ENCODE measurements around the gene LRRC27.

DNA sequence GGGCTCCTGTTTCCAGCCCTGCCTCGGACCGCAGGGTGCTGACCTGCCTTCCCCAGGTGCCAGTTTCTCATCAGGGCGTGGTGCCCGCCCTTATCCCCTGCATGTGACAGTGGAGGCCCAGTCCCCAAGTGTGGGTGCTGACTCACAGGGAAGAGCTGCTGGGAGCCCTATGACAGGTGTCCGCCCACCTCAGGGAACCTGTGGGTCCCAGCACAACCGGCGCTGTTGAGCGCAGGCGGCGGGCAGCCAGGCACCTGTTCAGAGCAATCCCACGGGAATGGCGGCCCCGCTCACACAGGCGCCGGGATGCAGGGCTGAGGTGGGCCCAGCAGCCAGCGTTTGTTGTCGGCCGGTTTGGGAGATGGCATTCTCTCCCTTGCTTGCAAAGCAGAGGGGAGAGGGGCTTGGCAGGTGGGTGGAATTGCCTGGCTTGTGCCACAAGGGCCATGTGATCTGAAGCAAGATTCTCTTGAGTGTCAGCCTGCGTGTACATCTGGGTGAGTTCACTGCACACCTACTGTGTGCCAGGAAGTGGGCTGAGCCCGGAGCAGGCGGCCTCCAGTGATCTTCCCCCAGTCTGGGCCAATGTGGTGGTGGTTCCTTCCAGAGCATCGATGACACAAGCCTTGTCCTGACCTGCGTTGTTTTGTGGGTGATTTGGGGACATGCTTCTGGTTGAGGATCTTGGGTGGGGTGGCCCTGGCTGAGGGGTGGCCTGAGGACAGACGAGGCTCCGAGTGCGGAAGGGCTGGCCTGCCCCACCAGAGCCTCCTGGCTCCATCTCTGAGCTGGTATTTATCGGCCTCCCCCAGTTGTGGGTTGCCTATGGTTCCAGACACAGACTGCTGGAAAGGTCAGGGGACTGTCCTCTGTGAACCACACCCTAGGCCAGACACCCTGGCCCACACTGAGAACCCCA, 67.4 kb downstream of the LRRC27 start:
- TF ChIP-seq, protein P1, sequence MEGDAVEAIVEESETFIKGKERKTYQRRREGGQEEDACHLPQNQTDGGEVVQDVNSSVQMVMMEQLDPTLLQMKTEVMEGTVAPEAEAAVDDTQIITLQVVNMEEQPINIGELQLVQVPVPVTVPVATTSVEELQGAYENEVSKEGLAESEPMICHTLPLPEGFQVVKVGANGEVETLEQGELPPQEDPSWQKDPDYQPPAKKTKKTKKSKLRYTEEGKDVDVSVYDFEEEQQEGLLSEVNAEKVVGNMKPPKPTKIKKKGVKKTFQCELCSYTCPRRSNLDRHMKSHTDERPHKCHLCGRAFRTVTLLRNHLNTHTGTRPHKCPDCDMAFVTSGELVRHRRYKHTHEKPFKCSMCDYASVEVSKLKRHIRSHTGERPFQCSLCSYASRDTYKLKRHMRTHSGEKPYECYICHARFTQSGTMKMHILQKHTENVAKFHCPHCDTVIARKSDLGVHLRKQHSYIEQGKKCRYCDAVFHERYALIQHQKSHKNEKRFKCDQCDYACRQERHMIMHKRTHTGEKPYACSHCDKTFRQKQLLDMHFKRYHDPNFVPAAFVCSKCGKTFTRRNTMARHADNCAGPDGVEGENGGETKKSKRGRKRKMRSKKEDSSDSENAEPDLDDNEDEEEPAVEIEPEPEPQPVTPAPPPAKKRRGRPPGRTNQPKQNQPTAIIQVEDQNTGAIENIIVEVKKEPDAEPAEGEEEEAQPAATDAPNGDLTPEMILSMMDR (conservative IDR thresholded peaks at IDR 0.05; ENCODE audit: low read depth, low read length) = no peak
- TF ChIP-seq RAD21 (IDR thresholded peaks at IDR 0.05; ENCODE audit: low read length) (no peak), CEBPB (IDR thresholded peaks at IDR 0.05; ENCODE audit: low read depth, low read length) (no peak), SMC3 (IDR thresholded peaks at IDR 0.05; ENCODE audit: low read depth, low read length) (no peak), MXI1 (IDR thresholded peaks at IDR 0.05; ENCODE audit: borderline replicate concordance, low read depth, low read length) (no peak)
